Left ventricle myocardium inferior (tissue), 1 donor: Measurements from ENCODE around the gene ARL5B. TPM values are rescaled to one million over a fixed set of nuclear protein-coding genes. Genes with fewer than 3 reads are reported as not detected.

Experiments used
- DNase-seq: peaks from one replicate; pipeline ENCODE4 v3.0.0-alpha.2; 2020
- H3K27ac ChIP-seq: fragments of 200-600 bp; replicated peaks from 2 replicates; pipeline ENCODE4 v1.8.0; 2021
- H3K27me3 ChIP-seq: fragments of 200-600 bp; 2 replicates; pipeline ENCODE4 v1.8.0; 2021; ENCODE audit warnings: low read depth
- H3K36me3 ChIP-seq: fragments of 200-600 bp; 2 replicates; pipeline ENCODE4 v1.8.0; 2021
- H3K4me1 ChIP-seq: fragments of 200-600 bp; 2 replicates; pipeline ENCODE4 v1.8.0; 2021
- H3K4me3 ChIP-seq: fragments of 200-600 bp; 2 replicates; pipeline ENCODE4 v1.8.0; 2021; ENCODE audit warnings: mild to moderate bottlenecking, moderate library complexity
- H3K9me3 ChIP-seq: fragments of 200-600 bp; replicated peaks from 2 replicates; pipeline ENCODE4 v1.8.0; 2021
- CTCF ChIP-seq: fragments of 200-600 bp; IDR thresholded peaks from 2 replicates; pipeline ENCODE4 v1.8.0; 2021; ENCODE audit warnings: antibody characterized with exemption, mild to moderate bottlenecking, borderline replicate concordance
- intact Hi-C: fragments of 100-400 bp; cut with micrococcal nuclease; formaldehyde crosslinking; loops from one replicate; pipeline ENCODE4 v1.11.0; 2022
- total RNA-seq: library from RNA; stranded (reverse); fragmentation: NEBNext Ultra II Directional; extraction: Animal tissue kit (Norgen Biotek cat#: 25700); gene quantifications from one replicate; pipeline ENCODE4 v1.2.1, GENCODE V29; 2021
- donor health status: DM: no; HTN: yes; CAD: no; lungs with severe emphysema.

ARL5B gene
- total RNA-seq, 1 donor from 2014 or later = 5.6 TPM

GRCh38 chr10:18680754-18681153, 21.5 kb downstream of the ARL5B start:
- no peak for TF ChIP-seq CTCF
- Histone ChIP-seq H3K4me1 (no peaks in the 10 kb centered on the region), H3K36me3 (peaks cover 5% of the 10 kb centered on the region), H3K27ac (no peak overlapping the region), H3K27me3 (no peaks in the 10 kb centered on the region), H3K9me3 (no peaks in the 10 kb centered on the region), H3K4me3 (no peak overlapping the region)
- intact Hi-C loops = no loop called here
- no peak for DNase-seq

DNA sequence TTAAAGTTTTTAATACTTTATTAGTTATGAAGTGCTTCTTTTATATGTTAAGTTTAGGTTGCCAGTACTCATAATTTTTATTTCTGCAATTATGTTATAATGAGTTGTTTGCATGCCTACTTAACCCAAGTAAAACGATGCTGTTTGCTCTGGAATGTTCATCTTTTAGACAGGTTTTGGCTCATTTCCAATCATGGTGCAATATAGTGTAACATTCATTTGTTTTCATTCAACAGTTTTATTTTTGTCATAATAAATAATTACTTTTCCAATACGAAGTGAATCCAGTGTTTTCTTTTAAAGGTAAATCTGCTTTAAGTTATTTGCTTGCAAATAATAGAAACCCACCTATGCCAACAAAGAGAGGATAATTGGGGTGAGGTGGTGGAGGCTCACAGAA, 22.1 kb downstream of the ARL5B start:
- Histone ChIP-seq H3K27ac (no peak overlapping the region), H3K4me1 (no peaks in the 10 kb centered on the region), H3K4me3 (no peak overlapping the region), H3K9me3 (no peaks in the 10 kb centered on the region), H3K27me3 (no peaks in the 10 kb centered on the region), H3K36me3 (no peaks in the 10 kb centered on the region)
- DNase-seq = no peak
- intact Hi-C loops = no loop called here
- TF ChIP-seq CTCF = no peak

- intact Hi-C loops = no loop called here
- Histone ChIP-seq H3K4me1 (no peaks in the 10 kb centered on the region), H3K9me3 (no peaks in the 10 kb centered on the region), H3K27ac (no peak overlapping the region), H3K27me3 (no peaks in the 10 kb centered on the region), H3K36me3 (no peaks in the 10 kb centered on the region), H3K4me3 (no peak overlapping the region)
- no peak for TF ChIP-seq CTCF
- no peak for DNase-seq
Measured at GRCh38 chr10:18681971-18682411, 22.8 kb downstream of the ARL5B start.

GRCh38 chr10:18683427-18683826, 24.2 kb downstream of the ARL5B start:
- DNase-seq = no peak
- Histone ChIP-seq H3K9me3 (no peaks in the 10 kb centered on the region), H3K27ac (no peak overlapping the region), H3K4me3 (no peak overlapping the region), H3K4me1 (no peaks in the 10 kb centered on the region), H3K27me3 (peaks cover 2% of the 10 kb centered on the region), H3K36me3 (no peaks in the 10 kb centered on the region)
- intact Hi-C loops = no loop called here
- TF ChIP-seq CTCF = no peak

DNA sequence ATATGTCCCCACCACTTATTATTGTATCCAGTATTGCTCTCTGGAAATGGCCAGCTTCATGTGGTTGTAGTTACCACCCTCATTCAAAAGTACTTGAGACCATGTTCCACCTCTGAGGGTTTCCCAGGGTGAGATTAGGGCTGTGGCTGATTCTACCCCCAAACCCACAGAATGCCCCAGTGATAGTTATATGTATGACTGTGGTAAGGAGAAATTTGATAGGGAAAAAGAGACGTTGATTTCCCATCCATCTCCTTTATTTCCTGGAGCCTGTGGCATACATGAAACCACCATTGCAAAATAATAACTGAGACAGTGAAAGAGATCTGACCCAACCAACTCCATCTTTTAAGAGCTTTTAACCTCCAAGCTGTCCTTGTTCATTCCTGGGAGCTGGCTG, 25.2 kb downstream of the ARL5B start:
- H3K27ac ChIP-seq = no peak overlapping the region
- no peaks in the 10 kb centered on the region for H3K9me3 ChIP-seq
- H3K36me3 ChIP-seq = no peaks in the 10 kb centered on the region
- no peak for DNase-seq
- TF ChIP-seq CTCF = no peak
- intact Hi-C loops = no loop called here
- peaks cover 7% of the 10 kb centered on the region for H3K27me3 ChIP-seq
- no peak overlapping the region for H3K4me3 ChIP-seq
- no peaks in the 10 kb centered on the region for H3K4me1 ChIP-seq

- Histone ChIP-seq H3K27ac (no peak overlapping the region), H3K27me3 (peaks cover 7% of the 10 kb centered on the region), H3K4me3 (no peak overlapping the region), H3K4me1 (no peaks in the 10 kb centered on the region), H3K9me3 (no peaks in the 10 kb centered on the region), H3K36me3 (no peaks in the 10 kb centered on the region)
- TF ChIP-seq CTCF = no peak
- DNase-seq = no peak
- intact Hi-C loops = no loop called here
Measured at GRCh38 chr10:18684953-18685352, 25.7 kb downstream of the ARL5B start.
